ENCODE measurements around the gene PHEX.

The PHEX gene

GRCh38 chrX:22053481-22053880 lies 21.4 kb downstream of the PHEX start:
- no peak for DNase-seq (ENCODE audit: low read depth)
- no peak overlapping the region for H3K4me3 ChIP-seq (ENCODE audit: low read depth, low read length)
- TF ChIP-seq CTCF (IDR thresholded peaks at IDR 0.05; ENCODE audit: control insufficient read depth, extremely low read depth, insufficient read depth), result no peak

- DNase-seq (ENCODE audit: low read depth), result no peak
- H3K4me3 ChIP-seq (ENCODE audit: low read depth, low read length), result no peak overlapping the region
- no peak for TF ChIP-seq CTCF (IDR thresholded peaks at IDR 0.05; ENCODE audit: control insufficient read depth, extremely low read depth, insufficient read depth)
Observed at GRCh38 chrX:22056235-22056634, 24.1 kb downstream of the PHEX start.

- DNase-seq (ENCODE audit: low read depth), result no peak
- H3K4me3 ChIP-seq (ENCODE audit: low read depth, low read length), result no peak overlapping the region
- no peak for TF ChIP-seq CTCF (IDR thresholded peaks at IDR 0.05; ENCODE audit: control insufficient read depth, extremely low read depth, insufficient read depth)
Observed at GRCh38 chrX:22057667-22058066, 25.5 kb downstream of the PHEX start.

- no peak for DNase-seq (ENCODE audit: low read depth)
- no peak for TF ChIP-seq CTCF (IDR thresholded peaks at IDR 0.05; ENCODE audit: control insufficient read depth, extremely low read depth, insufficient read depth)
Observed at GRCh38 chrX:22059775-22060174, 27.6 kb downstream of the PHEX start.

GRCh38 chrX:22060415-22061280 lies 28.5 kb downstream of the PHEX start:
- DNase-seq (ENCODE audit: low read depth), result no peak
- no peak overlapping the region for H3K4me3 ChIP-seq (ENCODE audit: low read depth, low read length)
- TF ChIP-seq CTCF (IDR thresholded peaks at IDR 0.05; ENCODE audit: control insufficient read depth, extremely low read depth, insufficient read depth), result no peak

More at GRCh38 chrX:22059775-22060174, 27.6 kb downstream of the PHEX start:
- no peak overlapping the region for H3K4me3 ChIP-seq (ENCODE audit: low read depth, low read length)

- no peak overlapping the region for H3K4me3 ChIP-seq (ENCODE audit: low read depth, low read length)
- TF ChIP-seq CTCF (IDR thresholded peaks at IDR 0.05; ENCODE audit: control insufficient read depth, extremely low read depth, insufficient read depth), result no peak
- no peak for DNase-seq (ENCODE audit: low read depth)
Observed at GRCh38 chrX:22063284-22063683, 31.2 kb downstream of the PHEX start.

- no peak for TF ChIP-seq CTCF (IDR thresholded peaks at IDR 0.05; ENCODE audit: control insufficient read depth, extremely low read depth, insufficient read depth)
- DNase-seq (ENCODE audit: low read depth), result no peak
- no peak overlapping the region for H3K4me3 ChIP-seq (ENCODE audit: low read depth, low read length)
Observed at GRCh38 chrX:22069586-22069985, 37.5 kb downstream of the PHEX start.

Measured in LNCaP clone FGC (cell line).